HG03521 (cell line): ENCODE measurements around the gene DNM2.
"Not testable (repeated sequence)": the region's sequence is repeated elsewhere in the genome, so short reads cannot be mapped to it uniquely, and the experiment has no call there.

Source experiments
- ATAC-seq: cut with Tn5 transposase; IDR thresholded peaks from one replicate; pipeline ENCODE4 v1.9.1; 2021; ENCODE audit warnings: mild to moderate bottlenecking, moderate library complexity; ENCODE audit not compliant: unreplicated experiment

Gene DNM2

GRCh38 chr19:10751109-10751953 lies 33.5 kb downstream of the DNM2 start:
- ATAC-seq, result no peak

DNA sequence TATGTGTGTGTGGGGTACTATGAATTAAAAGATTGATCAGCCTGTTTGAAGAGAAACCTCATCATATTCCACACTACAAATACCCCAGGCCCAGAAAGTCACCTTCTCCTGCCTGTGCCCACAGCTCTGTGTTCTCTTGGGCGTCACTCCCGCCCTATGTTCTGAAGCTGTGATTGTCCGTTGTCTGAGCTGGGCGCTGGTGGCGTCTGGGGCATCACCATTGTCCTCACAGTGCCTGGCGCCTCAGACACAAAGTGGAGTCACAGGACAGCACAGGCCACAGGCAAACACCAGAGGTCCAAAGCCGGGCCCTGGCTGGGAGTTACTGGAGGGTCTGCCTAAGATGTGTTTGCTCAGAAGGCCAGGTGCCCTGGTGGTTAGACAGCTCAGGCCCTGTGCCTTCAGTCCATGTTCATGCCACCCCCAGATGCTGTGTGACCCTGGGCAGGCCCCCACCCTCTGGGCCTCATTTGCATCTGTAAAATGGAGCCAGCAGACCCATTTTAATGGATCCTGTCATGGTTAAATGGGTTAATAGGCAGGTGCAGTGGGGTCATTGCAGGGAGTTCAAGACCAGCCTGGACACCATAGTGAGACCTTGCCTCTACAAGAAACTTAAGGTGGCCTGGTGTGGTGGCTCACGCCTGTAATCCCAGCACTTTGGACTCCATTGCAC lies 34.5 kb downstream of the DNM2 start:
- no peak for ATAC-seq

DNA sequence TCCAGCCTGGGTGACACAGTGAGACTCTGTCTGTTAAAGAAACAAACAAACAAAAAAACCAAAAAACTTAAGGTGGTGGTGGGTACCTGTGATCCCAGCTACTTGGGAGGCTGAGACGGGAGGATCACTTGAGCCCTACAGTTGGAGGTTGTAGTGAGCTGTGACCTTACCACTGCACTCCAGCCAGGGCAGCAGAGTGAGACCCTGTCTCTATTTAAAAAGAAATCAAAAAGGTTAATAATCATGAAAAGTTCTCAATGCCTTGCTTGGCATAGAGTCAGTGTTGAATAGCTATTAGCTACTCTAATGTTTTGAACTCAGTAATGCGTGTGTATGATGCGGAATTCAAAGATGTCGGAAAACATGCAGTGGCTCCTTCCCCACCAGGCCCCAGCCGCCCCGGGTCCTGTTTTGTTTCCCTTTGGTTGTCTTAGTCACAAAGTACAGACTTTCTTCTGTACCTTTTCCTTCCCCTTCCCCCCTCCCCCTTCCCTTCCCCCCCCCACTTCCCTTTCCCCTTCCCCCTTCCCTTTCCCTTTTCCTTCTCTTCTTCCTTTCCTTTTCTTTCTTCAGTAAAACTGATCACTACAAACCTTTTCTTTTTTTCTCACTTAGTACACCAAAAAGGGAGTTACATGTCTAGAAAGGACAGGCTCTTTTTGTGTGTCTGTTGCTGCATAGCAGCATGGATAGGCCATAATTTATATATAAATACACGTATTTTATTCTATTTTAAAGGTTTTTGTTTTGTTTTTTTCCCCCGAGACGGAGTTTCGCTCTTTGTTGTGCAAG lies 35.2 kb downstream of the DNM2 start:
- no peak for ATAC-seq

DNA sequence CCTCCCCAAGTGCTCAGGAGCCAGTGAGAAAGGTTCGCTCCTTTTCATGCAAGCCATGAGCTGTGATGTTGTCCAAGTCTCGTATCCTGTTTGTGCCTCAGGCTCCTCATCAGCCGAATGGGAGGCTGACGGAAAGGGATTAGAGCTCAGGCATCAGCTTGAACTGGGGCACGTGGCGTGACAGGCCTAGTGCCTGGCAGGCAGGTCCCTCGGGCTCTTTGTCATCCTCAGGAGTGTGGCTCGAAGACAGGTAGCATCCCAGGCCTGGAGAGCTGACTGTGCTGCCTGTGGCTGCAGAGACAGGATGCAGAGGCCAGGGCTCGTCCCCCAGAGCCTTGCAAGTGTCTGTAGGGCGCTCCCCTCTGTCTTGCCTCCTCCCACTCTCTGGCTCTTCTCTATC lies 38.5 kb downstream of the DNM2 start:
- no peak for ATAC-seq

GRCh38 chr19:10756791-10757190 lies 38.9 kb downstream of the DNM2 start:
- ATAC-seq, result no peak

DNA sequence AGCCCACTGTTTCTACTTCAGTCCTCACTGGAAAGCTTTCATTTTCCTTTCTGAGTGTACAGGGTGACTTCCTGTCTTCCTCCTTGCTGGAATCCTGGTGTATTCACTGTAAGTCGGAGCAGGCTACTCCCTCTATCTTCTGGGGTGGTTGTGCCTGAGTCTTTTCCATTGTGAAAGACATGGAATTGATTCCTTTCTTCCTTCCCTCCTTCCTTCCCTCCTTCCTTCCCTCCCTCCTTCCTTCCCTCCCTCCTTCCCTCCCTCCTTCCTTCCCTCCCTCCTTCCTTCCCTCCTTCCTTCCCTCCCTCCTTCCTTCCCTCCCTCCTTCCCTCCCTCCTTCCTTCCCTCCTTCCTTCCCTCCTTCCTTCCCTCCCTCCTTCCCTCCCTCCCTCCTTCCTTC lies 40.2 kb downstream of the DNM2 start:
- not testable (repeated sequence) for ATAC-seq

GRCh38 chr19:10758978-10759377 lies 41.1 kb downstream of the DNM2 start:
- ATAC-seq, result no peak

GRCh38 chr19:10760273-10760944 lies 42.5 kb downstream of the DNM2 start:
- ATAC-seq, result no peak

- no peak for ATAC-seq
These were observed 43.8 kb downstream of the DNM2 start for GRCh38 chr19:10761443-10762250.

- ATAC-seq, result no peak
These were observed 44.8 kb downstream of the DNM2 start for GRCh38 chr19:10762656-10763055.

DNA sequence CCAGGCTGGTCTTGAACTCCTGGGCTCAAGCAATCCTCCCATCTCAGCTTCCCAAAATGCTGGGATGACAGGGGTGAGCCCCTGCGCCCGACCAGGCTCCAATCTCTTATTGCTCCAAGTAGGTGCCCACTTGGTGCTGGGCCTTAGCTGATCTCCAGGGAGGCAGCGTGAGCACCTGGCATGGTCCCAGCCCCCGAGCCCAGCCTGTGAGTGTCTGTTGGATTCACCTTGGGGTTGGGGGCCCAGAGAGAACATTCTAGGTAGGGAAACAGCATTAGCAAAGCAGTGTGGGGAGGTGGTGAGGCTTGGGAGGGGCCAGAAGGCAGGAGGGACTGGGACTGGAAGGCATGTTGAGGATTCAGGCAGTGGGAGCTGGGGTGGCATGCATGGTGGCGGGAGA lies 45.5 kb downstream of the DNM2 start:
- no peak for ATAC-seq

- no peak for ATAC-seq
These were observed 46.0 kb downstream of the DNM2 start for GRCh38 chr19:10763828-10764339.

- no peak for ATAC-seq
These were observed 46.5 kb downstream of the DNM2 start for GRCh38 chr19:10764340-10764894.

- no peak for ATAC-seq
These were observed 48.3 kb downstream of the DNM2 start for GRCh38 chr19:10766049-10766623.

GRCh38 chr19:10766671-10767201 lies 48.9 kb downstream of the DNM2 start:
- no peak for ATAC-seq

- no peak for ATAC-seq
These were observed 49.8 kb downstream of the DNM2 start for GRCh38 chr19:10767726-10768125.

DNA sequence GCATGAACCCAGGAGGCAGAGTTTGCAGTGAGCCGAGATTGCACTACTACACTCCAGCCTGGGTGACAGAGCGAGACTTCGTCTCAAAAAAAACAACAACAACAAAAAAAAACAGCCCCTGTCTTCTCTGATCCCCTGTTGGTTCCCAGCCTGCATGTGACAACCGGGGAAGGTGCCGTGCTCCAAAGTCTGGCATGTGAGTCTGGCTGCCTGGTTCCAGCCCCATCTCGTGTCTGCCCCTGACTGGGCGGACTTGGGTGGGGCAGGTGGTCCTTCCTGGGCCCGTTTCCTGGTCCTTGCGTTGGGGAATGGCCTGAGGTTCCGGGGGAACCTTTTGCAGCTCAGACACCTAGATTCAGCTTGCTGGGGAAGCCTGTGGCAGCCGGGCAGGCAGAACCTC lies 50.5 kb downstream of the DNM2 start:
- ATAC-seq, result no peak

- ATAC-seq, result no peak
These were observed 51.1 kb downstream of the DNM2 start for GRCh38 chr19:10768936-10769335.
